ENCODE data around the gene SESN2. TPM values are rescaled to one million over a fixed set of nuclear protein-coding genes. Genes with fewer than 3 reads are reported as not detected.
"Not testable (repeated sequence)": the region's sequence is repeated elsewhere in the genome, so short reads cannot be mapped to it uniquely, and the experiment has no call there.

SESN2 gene
- total and polyA plus RNA-seq, 9 donors: 2.6 to 5.0 (median 3.6) TPM

DNA sequence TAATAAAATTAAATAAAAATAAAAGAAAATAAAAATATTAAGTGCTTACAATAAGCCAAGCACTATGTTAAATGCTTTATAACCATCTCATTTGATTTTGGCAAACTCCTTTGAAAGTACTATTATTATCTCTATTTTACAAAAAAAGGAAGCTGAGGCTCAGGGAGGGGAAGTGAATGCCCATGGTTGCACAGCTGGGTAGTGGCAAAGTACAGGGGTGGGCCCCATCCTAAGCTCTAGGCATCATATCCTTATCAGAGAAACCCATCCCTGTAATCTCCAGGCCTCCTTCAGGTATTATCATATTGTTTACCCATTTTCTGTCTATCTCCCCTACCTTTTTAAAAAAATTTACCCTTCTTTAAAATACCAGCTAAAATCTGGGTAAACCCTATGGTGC lies 67.2 kb downstream of the SESN2 start:
- H3K36me3 ChIP-seq (ENCODE audit: control insufficient read depth, insufficient read depth, low read length): peaks cover 9% of the 10 kb centered on the region
- no peaks in the 10 kb centered on the region for H3K27me3 ChIP-seq (ENCODE audit: control insufficient read depth, insufficient read depth, low read length)
- no peak overlapping the region for H3K27ac ChIP-seq (ENCODE audit: low read length)
- no peak for DNase-seq
- peaks cover 10% of the 10 kb centered on the region for H3K4me1 ChIP-seq (ENCODE audit: control insufficient read depth, insufficient read depth, low read length)
- H3K4me3 ChIP-seq (ENCODE audit: low read length): no peak overlapping the region
- H3K9me3 ChIP-seq (replicated peaks; ENCODE audit: control insufficient read depth, low read depth, low read length): no peaks in the 10 kb centered on the region

DNA sequence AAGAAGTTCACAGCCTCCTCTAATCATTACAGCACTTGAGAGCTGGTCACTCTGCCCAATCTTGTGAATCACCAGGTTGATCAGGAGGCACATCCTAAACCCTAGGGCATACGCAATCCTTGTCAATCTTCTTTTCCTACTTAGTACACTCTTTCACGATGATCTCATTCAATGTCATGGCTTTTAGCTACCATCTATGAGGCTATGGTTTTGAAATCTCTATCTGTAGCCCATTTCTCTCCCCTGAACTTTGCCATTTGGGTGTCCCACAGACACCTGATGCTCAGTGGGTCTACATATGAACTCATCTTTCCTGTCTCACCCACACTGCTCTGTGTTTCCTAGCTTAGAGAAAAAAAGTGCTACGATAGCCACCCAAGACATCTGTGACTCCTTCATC lies 67.7 kb downstream of the SESN2 start:
- H3K4me3 ChIP-seq (ENCODE audit: low read length): no peak overlapping the region
- no peaks in the 10 kb centered on the region for H3K27me3 ChIP-seq (ENCODE audit: control insufficient read depth, insufficient read depth, low read length)
- no peak overlapping the region for H3K27ac ChIP-seq (ENCODE audit: low read length)
- WGBS (ENCODE audit: insufficient coverage): 83% methylated on average over 2 of the region's 3 CpGs
- no peaks in the 10 kb centered on the region for H3K9me3 ChIP-seq (replicated peaks; ENCODE audit: control insufficient read depth, low read depth, low read length)
- DNase-seq: no peak
- peaks cover 10% of the 10 kb centered on the region for H3K4me1 ChIP-seq (ENCODE audit: control insufficient read depth, insufficient read depth, low read length)
- peaks cover 14% of the 10 kb centered on the region for H3K36me3 ChIP-seq (ENCODE audit: control insufficient read depth, insufficient read depth, low read length)

DNA sequence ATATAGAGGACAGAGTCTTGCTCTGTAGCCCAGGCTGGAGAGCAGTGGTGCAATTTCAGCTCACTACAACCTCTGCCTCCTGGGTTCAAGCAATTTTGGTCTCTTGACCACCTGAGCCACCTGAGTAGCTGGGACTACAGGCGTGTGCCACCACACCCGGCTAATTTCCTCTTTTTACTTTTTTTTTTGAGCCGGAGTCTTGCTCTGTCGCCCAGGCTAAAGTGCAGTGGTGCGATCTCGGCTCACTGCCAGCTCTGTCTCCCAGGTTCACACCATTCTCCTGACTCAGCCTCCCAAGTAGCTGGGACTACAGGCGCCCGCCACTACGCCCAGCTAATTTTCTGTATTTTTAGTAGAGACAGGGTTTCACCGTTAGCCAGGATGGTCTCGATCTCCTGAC lies 68.1 kb downstream of the SESN2 start:
- H3K4me1 ChIP-seq (ENCODE audit: control insufficient read depth, insufficient read depth, low read length): peaks cover 10% of the 10 kb centered on the region
- H3K27ac ChIP-seq (ENCODE audit: low read length); H3K9me3 ChIP-seq (replicated peaks; ENCODE audit: control insufficient read depth, low read depth, low read length); H3K4me3 ChIP-seq (ENCODE audit: low read length); DNase-seq; H3K27me3 ChIP-seq (ENCODE audit: control insufficient read depth, insufficient read depth, low read length): not testable (repeated sequence)
- peaks cover 18% of the 10 kb centered on the region for H3K36me3 ChIP-seq (ENCODE audit: control insufficient read depth, insufficient read depth, low read length)
- WGBS (ENCODE audit: insufficient coverage): 89% methylated on average over 3 of the region's 11 CpGs

DNA sequence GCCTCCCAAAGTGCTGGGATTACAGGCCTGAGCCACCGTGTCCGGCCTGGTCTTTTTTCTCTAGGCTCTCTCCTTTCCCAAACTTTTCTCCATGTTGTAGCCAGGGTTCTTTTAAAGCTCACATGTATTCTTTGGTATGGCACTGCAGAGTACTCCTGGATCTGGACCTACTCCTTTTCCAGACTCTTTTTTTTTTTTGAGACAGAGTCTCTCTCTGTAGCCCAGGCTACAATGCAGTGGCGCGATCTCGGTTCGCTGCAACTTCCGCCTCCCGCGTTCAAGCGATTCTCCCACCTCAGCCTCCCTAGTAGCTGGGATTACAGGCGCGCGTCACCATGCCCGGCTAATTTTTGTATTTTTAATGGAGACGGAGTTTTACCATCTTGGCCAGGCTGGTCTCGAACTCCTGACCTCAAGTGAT lies 68.9 kb downstream of the SESN2 start:
- no peaks in the 10 kb centered on the region for H3K27me3 ChIP-seq (ENCODE audit: control insufficient read depth, insufficient read depth, low read length)
- 66% methylated on average over 4 of the region's 16 CpGs for WGBS (ENCODE audit: insufficient coverage)
- H3K36me3 ChIP-seq (ENCODE audit: control insufficient read depth, insufficient read depth, low read length): peaks cover 24% of the 10 kb centered on the region
- H3K27ac ChIP-seq (ENCODE audit: low read length): no peak overlapping the region
- H3K4me3 ChIP-seq (ENCODE audit: low read length): peak overlapping the region; percentile 74
- DNase-seq: no peak
- H3K4me1 ChIP-seq (ENCODE audit: control insufficient read depth, insufficient read depth, low read length): peaks cover 10% of the 10 kb centered on the region
- no peaks in the 10 kb centered on the region for H3K9me3 ChIP-seq (replicated peaks; ENCODE audit: control insufficient read depth, low read depth, low read length)

DNA sequence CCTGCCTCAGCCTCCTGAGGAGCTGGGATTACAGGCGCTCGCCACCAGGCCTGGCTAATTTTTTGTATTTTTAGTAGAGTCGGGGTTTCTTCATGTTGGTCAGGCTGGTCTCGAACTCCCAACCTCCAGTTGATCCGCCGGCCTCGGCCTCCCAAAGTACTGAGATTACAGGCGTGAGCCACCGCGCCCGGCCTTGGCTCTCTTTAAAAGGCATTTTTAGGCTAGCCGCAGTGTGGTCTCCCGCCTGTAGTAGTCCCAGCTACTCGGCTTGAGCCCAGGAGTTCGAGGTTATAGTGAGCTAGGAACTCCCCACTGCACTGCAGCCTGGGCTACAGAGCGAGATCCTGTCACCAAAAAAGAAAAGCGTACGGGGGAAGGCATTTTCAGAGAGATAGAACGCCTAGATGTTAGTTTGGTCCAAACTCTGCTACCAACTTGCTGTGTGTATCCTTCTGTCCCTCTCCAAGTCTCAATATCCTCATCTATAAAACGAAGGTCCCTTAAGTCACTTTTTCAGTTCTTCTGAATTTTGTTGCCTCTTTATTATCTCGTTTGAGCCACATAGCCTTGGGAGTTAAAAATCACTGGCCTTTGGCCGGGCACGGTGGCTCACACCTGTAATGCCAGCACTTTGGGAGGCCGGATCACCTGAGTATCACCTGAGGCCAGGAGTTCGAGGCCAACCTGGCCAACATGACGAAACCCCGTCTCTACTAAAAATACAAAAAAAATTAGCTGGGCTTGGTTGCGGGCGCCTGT lies 70.3 kb downstream of the SESN2 start:
- peak overlapping the region; percentile 96 for H3K27ac ChIP-seq (ENCODE audit: low read length)
- no peaks in the 10 kb centered on the region for H3K27me3 ChIP-seq (ENCODE audit: control insufficient read depth, insufficient read depth, low read length)
- peak overlapping the region; percentile 74 for H3K4me3 ChIP-seq (ENCODE audit: low read length)
- peak; percentile 32 for DNase-seq
- H3K9me3 ChIP-seq (replicated peaks; ENCODE audit: control insufficient read depth, low read depth, low read length): no peaks in the 10 kb centered on the region
- H3K4me1 ChIP-seq (ENCODE audit: control insufficient read depth, insufficient read depth, low read length): peaks cover 10% of the 10 kb centered on the region
- WGBS (ENCODE audit: insufficient coverage): 41% methylated on average over 25 of the region's 29 CpGs
- peaks cover 30% of the 10 kb centered on the region for H3K36me3 ChIP-seq (ENCODE audit: control insufficient read depth, insufficient read depth, low read length)

Other genes starting within 250 kb of the SESN2 start
- gene EYA3, start 170.9 kb upstream of the SESN2 start, total RNA-seq: 14.0 TPM
- gene EYA3, start 170.9 kb upstream of the SESN2 start, polyA plus RNA-seq (ENCODE audit: insufficient read depth in 1 of 8, insufficient read length in 8 of 8, low replicate concordance in 1 of 8): 10 to 100 TPM; 14.3 to 20.2 (median 16.6) TPM
- gene PTAFR, start 82.8 kb upstream of the SESN2 start, total RNA-seq: 1.6 TPM
- gene PTAFR, start 82.8 kb upstream of the SESN2 start, polyA plus RNA-seq (ENCODE audit: insufficient read depth in 1 of 8, insufficient read length in 8 of 8, low replicate concordance in 1 of 8): 1 to 10 TPM; 1.7 to 2.4 (median 2.2) TPM
- 74.3 TPM for gene DNAJC8, start 26.5 kb upstream of the SESN2 start, total RNA-seq
- gene DNAJC8, start 26.5 kb upstream of the SESN2 start, polyA plus RNA-seq (ENCODE audit: insufficient read depth in 1 of 8, insufficient read length in 8 of 8, low replicate concordance in 1 of 8): 100 to 1,000 TPM in 1 of 8 donors, 10 to 100 TPM in 7; 77.3 to 107 (median 84.0) TPM
- 72.7 TPM for gene ATP5IF1, start 23.4 kb upstream of the SESN2 start, total RNA-seq
- gene ATP5IF1, start 23.4 kb upstream of the SESN2 start, polyA plus RNA-seq (ENCODE audit: insufficient read depth in 1 of 8, insufficient read length in 8 of 8, low replicate concordance in 1 of 8): 100 to 1,000 TPM in 5 of 8 donors, 10 to 100 TPM in 3; 85.7 to 116 (median 102) TPM
- gene MED18, start 69.5 kb downstream of the SESN2 start, total RNA-seq: 13.0 TPM
- 10 to 100 TPM; 12.2 to 14.7 (median 13.5) TPM for gene MED18, start 69.5 kb downstream of the SESN2 start, polyA plus RNA-seq (ENCODE audit: insufficient read depth in 1 of 8, insufficient read length in 8 of 8, low replicate concordance in 1 of 8)
- gene PHACTR4, start 110.2 kb downstream of the SESN2 start, total RNA-seq: 10.3 TPM
- 10 to 100 TPM; 22.6 to 33.0 (median 27.1) TPM for gene PHACTR4, start 110.2 kb downstream of the SESN2 start, polyA plus RNA-seq (ENCODE audit: insufficient read depth in 1 of 8, insufficient read length in 8 of 8, low replicate concordance in 1 of 8)
- gene RCC1, start 246.5 kb downstream of the SESN2 start, total RNA-seq: 16.7 TPM
- gene RCC1, start 246.5 kb downstream of the SESN2 start, polyA plus RNA-seq (ENCODE audit: insufficient read depth in 1 of 8, insufficient read length in 8 of 8, low replicate concordance in 1 of 8): 10 to 100 TPM; 21.7 to 38.3 (median 29.2) TPM

All from muscle of leg (tissue), 11 donors.